NOMO-1 treated with DMSO at 0.1 percent for 48 hours (cell line): ENCODE results near the gene TMEM233.
A peak's percentile ranks its signal among the peaks of the same experiment; 100 is the strongest.
"Not testable (repeated sequence)": the region's sequence is repeated elsewhere in the genome, so short reads cannot be mapped to it uniquely, and the experiment has no call there.

ENCODE experiments used
- DNase-seq: peaks from one replicate; lab custom pipeline; 2025; ENCODE audit not compliant: unreplicated experiment; lab: John Stamatoyannopoulos, UW

TMEM233 gene

GRCh38 chr12:119603767-119604166, 10.2 kb downstream of the TMEM233 start:
- DNase-seq: no peak

GRCh38 chr12:119609358-119609757, 15.8 kb downstream of the TMEM233 start:
- DNase-seq: no peak

- DNase-seq: no peak
Measured at GRCh38 chr12:119613319-119613936, 19.9 kb downstream of the TMEM233 start.

GRCh38 chr12:119614705-119615104, 21.1 kb downstream of the TMEM233 start:
- DNase-seq: no peak

- no peak for DNase-seq
Measured at GRCh38 chr12:119615518-119616475, 22.2 kb downstream of the TMEM233 start.

GRCh38 chr12:119618328-119618896, 24.8 kb downstream of the TMEM233 start:
- DNase-seq: not testable (repeated sequence)

- no peak for DNase-seq
Measured at GRCh38 chr12:119620490-119620889, 26.9 kb downstream of the TMEM233 start.

GRCh38 chr12:119621878-119622277, 28.3 kb downstream of the TMEM233 start:
- DNase-seq: no peak

- DNase-seq: no peak
Measured at GRCh38 chr12:119624966-119625365, 31.4 kb downstream of the TMEM233 start.

GRCh38 chr12:119627019-119627643, 33.6 kb downstream of the TMEM233 start:
- no peak for DNase-seq

- DNase-seq: no peak
Measured at GRCh38 chr12:119627686-119628085, 34.1 kb downstream of the TMEM233 start.

GRCh38 chr12:119630223-119630780, 36.7 kb downstream of the TMEM233 start:
- no peak for DNase-seq

GRCh38 chr12:119630962-119631550, 37.5 kb downstream of the TMEM233 start:
- DNase-seq: no peak

- no peak for DNase-seq
Measured at GRCh38 chr12:119631930-119632678, 38.5 kb downstream of the TMEM233 start.

GRCh38 chr12:119634743-119635142, 41.2 kb downstream of the TMEM233 start:
- no peak for DNase-seq

GRCh38 chr12:119642986-119643385, 49.4 kb downstream of the TMEM233 start:
- DNase-seq: no peak

GRCh38 chr12:119644930-119645329, 51.4 kb downstream of the TMEM233 start:
- no peak for DNase-seq

GRCh38 chr12:119645535-119646059, 52.0 kb downstream of the TMEM233 start:
- DNase-seq: no peak

- DNase-seq: peak; percentile 11
Measured at GRCh38 chr12:119649202-119649808, 55.7 kb downstream of the TMEM233 start.
